GM23338 (cell line): ENCODE results near the gene PIWIL4.

Experiments used
- CTCF ChIP-seq, 2 experiments: fragments of 200-600 bp in 1 of 2; sonication (generic) in 1 of 2; conservative IDR thresholded peaks; 2 replicates each; pipeline versions ENCODE4 v1.5.1 to v1.6.1; 2016 to 2017; ENCODE audit warnings: antibody characterized with exemption in 2 of 2, low read depth in 2 of 2, mild to moderate bottlenecking in 2 of 2, moderate library complexity in 1 of 2
- EZH2 ChIP-seq: fragments of 200-600 bp; sonication (generic); IDR thresholded peaks from one replicate; pipeline ENCODE4 v1.8.0; 2017; ENCODE audit warnings: antibody characterized with exemption, mild to moderate bottlenecking, low read depth; ENCODE audit not compliant: unreplicated experiment
- EZH2phosphoT487 ChIP-seq: fragments of 200-600 bp; sonication (generic); IDR thresholded peaks from one replicate; pipeline ENCODE4 v1.8.1; 2018; ENCODE audit warnings: antibody characterized with exemption; ENCODE audit not compliant: unreplicated experiment
- NANOG ChIP-seq: IDR thresholded peaks from 2 replicates; pipeline ENCODE4 v1.6.1; 2016; ENCODE audit warnings: antibody characterized with exemption, borderline replicate concordance
- POLR2AphosphoS5 ChIP-seq: IDR thresholded peaks from 2 replicates; pipeline ENCODE4 v1.6.1; 2016; ENCODE audit warnings: antibody characterized with exemption, low read depth
- STAT1 ChIP-seq: IDR thresholded peaks from one replicate; pipeline ENCODE4 v1.6.1; 2016; ENCODE audit warnings: antibody characterized with exemption; ENCODE audit not compliant: unreplicated experiment

GRCh38 chr11:94655291-94655690 lies 88.1 kb downstream of the PIWIL4 start:
- TF ChIP-seq CTCF (conservative IDR thresholded peaks at IDR 0.05; ENCODE audit: low read depth in 2 of 2) (no peak), EZH2 (no peak), POLR2AphosphoS5 (0 out of 2 replicates have a peak, but pooled peaks have one; percentile 5), EZH2phosphoT487 (no peak), NANOG (no peak), STAT1 (no peak)
